HG03108 (cell line): Measurements from ENCODE around the gene SLC7A6.

ENCODE experiments used
- ATAC-seq: cut with Tn5 transposase; IDR thresholded peaks from one replicate; pipeline ENCODE4 v1.9.1; 2021; ENCODE audit warnings: moderate library complexity; ENCODE audit not compliant: unreplicated experiment

Gene SLC7A6

DNA sequence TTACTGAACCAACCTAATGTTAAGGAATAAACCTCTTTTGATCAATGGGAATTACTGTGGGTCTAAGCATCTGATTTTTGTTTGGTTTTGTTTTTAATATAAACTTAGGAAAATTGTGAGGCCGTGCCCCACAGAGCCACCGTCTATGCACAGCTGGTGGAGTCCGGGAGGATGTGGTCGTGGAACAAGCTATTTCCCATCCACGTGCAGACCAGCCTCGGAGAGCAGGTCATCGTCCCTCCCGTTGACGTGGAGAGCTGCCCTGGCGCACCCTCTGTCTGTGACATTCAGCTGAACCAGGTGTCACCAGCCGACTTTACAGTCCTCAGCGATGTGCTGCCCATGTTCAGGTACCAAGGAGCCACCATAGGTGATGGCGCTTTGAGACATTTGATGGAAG, 74.9 kb downstream of the SLC7A6 start:
- ATAC-seq = no peak

DNA sequence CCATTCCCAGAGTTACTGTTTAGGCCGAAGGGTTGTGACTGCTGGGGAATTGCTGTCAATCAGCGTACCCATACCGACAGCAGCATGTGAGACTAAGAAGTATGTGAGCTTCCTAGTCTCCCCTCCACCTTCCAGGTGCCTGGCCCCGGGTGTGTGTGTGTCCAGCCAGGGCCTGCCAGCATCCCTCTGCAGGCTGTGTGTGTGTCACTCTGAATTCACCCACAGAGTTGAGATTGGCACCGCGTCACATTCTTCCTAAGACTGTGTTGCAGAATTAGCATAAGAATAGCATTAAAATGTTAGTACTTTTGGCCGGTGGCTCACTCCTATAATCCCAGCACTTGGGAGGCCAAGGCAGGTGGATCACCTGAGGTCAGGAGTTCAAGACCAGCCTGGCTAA, 78.3 kb downstream of the SLC7A6 start:
- no peak for ATAC-seq

DNA sequence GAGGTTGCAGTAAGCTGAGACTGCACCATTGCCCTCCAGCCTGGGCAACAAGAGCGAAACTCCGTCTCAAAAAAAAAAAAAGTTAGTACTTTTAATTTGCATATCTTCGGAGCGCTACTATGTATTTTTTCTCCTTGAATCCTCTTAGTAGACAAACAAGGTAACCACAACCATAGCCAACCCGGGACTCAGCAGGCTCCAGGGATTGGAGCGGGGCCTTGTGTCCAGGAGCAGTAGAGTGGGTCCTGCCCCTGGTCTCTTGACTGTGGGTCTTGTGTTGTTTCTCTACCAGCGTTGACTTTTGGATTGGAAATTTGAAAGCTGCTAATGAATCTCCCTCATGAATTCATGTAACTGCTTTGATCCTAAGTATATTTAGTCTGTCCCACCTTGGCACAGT, 78.8 kb downstream of the SLC7A6 start:
- ATAC-seq = no peak

DNA sequence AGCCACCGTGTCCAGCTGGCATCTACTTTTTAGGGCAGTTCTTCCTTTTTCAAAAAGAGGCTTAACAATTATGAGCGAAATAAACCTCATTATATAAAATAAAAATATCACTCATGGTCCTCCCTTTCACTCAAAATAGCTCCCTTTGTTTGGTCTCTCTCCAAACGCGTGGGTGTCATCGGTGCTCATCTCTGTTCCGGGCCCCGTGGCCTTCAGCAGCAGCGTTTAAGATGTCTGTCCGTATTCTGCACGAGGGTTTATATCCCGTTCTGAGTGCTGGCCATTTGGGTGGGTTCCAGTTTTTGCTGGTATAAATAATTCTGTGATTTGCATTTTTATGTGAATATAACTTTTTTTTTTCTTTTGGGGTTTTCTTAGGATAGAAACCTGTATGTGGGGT, 79.9 kb downstream of the SLC7A6 start:
- no peak for ATAC-seq

DNA sequence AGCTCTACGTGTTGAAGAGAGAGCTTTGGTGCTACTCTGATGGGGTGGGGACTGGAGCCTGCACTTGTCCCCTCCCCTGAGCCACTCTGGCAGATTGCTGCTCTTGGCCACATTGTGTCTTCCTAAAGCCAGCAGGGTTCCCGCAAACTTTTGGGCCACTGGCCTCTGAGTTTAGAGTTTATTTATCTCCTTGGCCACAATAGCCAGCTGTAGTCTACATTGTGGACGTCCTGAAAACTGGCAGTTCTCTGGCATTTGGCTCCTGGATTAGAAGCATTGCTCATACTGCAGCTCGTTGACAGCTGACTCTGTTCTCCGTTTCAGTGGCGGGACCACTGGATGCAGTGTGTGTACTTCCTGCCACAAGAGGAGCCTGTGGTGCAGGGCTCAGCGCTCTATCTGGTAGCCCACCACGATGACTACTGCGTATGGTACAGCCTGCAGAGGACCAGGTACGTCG, 81.1 kb downstream of the SLC7A6 start:
- no peak for ATAC-seq

DNA sequence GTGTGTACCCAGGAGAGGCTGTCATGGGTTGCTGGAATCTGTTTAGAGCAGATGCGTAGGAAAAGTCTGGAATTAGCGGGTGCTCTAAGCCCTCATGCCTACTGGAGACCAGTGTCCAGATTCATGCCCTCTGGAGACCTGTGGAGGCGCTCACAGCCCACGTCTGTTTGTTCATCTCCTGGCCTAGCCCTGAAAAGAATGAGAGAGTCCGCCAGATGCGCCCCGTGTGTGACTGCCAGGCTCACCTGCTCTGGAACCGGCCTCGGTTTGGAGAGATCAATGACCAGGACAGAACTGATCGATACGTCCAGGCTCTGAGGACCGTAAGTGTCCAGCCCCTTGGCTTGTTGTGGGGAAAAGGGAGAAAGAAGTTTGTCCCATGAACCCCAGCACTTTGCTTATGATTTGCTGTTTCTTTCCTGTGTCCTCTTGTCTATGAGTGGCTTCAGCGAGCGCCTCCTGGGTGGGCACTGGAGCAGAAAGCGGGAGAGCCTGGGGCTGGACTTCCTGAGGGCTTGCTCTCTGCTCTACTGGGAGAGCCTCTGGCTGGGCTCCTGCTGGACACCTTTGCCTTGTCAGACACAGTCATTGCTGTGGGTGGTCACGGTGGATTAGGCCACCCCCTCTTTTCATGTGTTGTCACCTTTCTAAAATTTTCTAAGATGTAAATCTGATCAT, 81.8 kb downstream of the SLC7A6 start:
- ATAC-seq = no peak

DNA sequence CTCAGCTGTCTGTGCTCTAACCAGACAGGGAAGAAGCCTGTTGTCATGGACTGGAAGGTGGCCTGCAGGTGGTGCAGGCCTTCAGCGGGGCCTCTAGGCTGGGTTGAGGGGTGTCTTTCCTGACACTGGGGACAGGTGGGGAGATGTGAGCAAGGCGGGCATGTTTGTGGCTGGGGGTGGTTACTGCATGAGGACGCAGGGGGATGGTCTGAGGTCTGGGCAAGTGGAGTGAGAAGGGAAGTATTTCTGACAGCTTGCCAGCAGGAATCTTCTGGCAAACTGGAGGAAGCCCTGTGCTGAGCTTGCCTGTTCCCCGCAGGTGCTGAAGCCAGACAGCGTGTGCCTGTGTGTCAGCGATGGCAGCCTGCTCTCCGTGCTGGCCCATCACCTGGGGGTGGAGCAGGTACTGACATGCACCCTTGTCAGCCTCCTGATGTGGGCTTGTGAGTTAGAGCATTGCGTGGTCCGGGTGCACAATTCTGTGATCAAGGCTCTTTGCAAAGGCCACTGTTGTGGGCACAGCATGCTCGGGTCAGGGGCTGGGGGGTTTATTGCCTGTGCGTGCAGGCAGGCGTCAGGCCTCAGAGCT, 82.7 kb downstream of the SLC7A6 start:
- ATAC-seq = no peak

DNA sequence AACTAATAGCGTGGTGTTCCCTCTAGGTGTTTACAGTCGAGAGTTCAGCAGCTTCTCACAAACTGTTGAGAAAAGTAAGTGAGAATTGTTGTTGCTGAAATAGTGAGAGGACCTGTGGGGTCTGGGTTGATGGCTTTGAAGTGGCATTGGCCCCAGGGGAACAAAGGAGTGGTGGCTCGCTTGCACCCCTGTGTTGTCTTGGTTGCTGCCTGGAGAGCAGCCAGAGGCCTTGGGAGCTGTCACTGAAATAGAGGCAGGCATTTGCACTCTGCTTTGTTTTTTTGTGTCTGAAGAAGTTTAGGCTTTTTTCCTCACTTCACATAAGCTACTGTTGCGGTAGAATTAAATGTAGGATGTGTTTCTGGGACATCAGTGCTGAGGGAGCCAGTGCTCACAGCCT, 83.3 kb downstream of the SLC7A6 start:
- no peak for ATAC-seq

DNA sequence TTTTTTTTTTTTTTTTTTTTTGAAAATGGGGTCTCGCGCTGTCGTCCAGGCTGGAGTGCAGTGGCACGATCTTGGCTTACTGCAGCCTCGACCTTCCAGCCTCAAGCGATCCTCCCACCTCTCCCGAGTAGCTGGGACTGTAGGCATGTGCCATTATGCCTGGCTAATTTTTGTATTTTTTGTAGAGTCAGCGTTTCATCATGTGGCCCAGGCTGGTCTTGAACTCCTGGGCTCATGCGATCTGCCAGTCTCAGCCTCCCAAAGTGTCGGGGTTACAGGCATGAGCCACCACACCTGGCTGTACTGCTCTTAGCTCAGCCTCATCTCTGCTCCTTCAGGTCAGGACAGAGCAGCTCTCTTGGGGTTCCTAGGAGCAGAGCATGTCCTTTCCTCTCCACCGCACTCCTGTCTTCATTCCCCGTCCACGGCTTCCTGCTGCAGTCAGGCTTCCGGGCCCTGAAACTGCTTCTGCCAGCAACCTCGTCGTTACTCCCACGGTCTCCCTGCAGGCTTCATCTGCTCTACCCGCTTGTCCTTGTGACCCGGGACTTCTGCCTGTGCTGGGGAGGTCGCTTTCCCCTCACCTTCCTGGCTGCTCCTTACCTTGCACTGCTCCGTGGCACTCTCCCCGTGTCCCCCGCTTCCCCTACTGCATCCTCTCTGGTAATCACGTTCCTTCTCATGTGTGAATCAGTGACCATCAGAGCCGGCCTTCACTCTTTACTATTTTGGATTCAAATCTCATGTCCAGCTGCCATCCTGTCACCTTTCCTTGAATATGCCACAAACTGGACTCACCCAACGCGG, 84.5 kb downstream of the SLC7A6 start:
- ATAC-seq = no peak

DNA sequence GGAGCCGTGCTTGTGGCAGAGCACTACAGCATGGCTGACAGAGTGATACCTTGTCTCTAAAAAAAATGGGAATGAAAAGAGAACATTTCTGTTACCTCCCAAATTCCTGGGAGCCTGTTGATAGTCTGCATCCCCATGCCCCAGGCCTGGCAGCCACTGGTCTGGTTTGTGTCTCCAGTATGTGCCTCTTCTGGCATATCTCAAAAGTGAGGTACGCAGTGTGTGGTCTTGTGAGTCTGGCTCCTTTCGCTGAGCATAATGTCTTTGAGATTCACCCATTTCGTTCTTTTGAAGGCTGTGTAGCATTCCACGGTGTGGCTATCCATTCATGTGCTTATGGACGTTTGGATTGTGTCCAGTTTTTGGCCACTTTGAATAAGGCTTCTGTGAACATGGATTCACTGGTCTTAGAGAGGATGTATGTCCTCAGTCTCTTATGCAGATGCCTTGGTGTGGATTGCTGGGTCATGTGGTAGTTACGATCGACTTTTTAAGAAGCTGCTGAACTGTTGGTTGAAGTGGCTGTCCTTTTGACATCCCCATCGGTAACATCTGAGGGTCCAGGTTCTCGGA, 85.6 kb downstream of the SLC7A6 start:
- no peak for ATAC-seq

DNA sequence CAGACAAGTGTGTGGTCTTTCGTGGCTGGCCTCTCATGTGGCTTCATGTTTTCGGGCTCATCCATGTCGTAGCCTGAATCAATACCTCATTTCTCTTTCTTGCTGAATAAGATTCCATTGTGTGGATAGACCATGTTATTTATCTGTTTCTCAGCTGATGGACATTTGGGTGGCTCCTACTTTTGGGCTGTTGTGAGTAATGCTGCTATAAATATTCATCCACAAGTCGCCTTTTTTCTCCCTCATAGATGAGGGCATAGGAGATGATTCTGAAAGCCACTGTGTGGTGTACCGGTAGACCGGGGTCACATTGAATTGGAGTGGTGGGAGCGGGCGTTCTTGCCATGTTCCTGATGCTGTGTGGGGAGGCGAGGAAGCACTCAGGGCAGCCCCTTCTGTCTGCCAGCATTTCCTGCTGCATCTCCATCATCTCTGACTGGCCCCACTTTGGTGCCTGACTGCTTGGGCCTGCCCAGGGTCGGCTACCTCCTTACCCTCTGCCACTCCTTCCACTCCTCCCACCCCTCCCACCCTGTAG, 86.6 kb downstream of the SLC7A6 start:
- ATAC-seq = no peak
